Neural cell (in vitro differentiated cells): ENCODE measurements around the gene ASB8.

Experiments
- EP300 ChIP-seq: fragments of 450-650 bp; conservative IDR thresholded peaks from 2 replicates; pipeline ENCODE4 v1.6.1; 2014; ENCODE audit warnings: antibody characterized with exemption, mild to moderate bottlenecking, moderate library complexity; ENCODE audit not compliant: poor library complexity, severe bottlenecking
- EZH2 ChIP-seq: fragments of 200-600, 300-800 bp; shearing (Covaris generic), sonication (generic); IDR thresholded peaks from 2 replicates; pipeline ENCODE4 v1.6.1; 2014; ENCODE audit warnings: antibody characterized with exemption, low read length, borderline replicate concordance, mild to moderate bottlenecking; ENCODE audit not compliant: insufficient read depth, poor library complexity, severe bottlenecking
- POLR2AphosphoS5 ChIP-seq: IDR thresholded peaks from 2 replicates; pipeline ENCODE4 v1.6.1; 2012
- RAD21 ChIP-seq: fragments of 450-650 bp; conservative IDR thresholded peaks from 2 replicates; pipeline ENCODE4 v1.6.1; 2014; ENCODE audit warnings: antibody characterized with exemption, mild to moderate bottlenecking, moderate library complexity
- TAF1 ChIP-seq: IDR thresholded peaks from 2 replicates; pipeline ENCODE4 v1.6.1; 2012; ENCODE audit warnings: low read depth
- TF ChIP-seq, protein P1 (sequence below): IDR thresholded peaks from 2 replicates; pipeline ENCODE4 v1.6.1; 2012; ENCODE audit warnings: borderline replicate concordance
- TF ChIP-seq, protein P2 (sequence below): fragments of 450-650 bp; IDR thresholded peaks from 2 replicates; pipeline ENCODE4 v1.5.1; 2014; ENCODE audit warnings: antibody characterized with exemption, mild to moderate bottlenecking, moderate library complexity; ENCODE audit not compliant: poor library complexity, severe bottlenecking

DNA sequence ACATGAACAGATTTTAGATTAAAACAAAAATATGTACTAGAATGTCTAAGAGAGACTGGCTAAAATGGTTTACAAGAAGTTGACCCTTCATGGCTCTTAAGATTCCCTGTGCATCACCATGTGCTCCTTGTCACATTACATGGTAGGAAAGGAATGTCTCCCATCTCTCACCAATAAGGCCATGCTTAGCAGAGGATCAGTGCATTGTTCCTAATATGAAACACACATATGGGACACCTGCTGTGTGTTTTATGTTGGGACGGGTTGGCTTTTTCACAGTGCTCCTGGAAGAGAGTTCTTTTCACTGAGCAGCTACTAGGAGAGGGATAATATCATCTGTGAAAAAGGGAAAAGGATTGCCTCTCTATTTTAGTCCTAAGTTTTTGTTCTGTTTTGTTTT is 28.5 kb downstream of the ASB8 start:
- TF ChIP-seq, protein P1, sequence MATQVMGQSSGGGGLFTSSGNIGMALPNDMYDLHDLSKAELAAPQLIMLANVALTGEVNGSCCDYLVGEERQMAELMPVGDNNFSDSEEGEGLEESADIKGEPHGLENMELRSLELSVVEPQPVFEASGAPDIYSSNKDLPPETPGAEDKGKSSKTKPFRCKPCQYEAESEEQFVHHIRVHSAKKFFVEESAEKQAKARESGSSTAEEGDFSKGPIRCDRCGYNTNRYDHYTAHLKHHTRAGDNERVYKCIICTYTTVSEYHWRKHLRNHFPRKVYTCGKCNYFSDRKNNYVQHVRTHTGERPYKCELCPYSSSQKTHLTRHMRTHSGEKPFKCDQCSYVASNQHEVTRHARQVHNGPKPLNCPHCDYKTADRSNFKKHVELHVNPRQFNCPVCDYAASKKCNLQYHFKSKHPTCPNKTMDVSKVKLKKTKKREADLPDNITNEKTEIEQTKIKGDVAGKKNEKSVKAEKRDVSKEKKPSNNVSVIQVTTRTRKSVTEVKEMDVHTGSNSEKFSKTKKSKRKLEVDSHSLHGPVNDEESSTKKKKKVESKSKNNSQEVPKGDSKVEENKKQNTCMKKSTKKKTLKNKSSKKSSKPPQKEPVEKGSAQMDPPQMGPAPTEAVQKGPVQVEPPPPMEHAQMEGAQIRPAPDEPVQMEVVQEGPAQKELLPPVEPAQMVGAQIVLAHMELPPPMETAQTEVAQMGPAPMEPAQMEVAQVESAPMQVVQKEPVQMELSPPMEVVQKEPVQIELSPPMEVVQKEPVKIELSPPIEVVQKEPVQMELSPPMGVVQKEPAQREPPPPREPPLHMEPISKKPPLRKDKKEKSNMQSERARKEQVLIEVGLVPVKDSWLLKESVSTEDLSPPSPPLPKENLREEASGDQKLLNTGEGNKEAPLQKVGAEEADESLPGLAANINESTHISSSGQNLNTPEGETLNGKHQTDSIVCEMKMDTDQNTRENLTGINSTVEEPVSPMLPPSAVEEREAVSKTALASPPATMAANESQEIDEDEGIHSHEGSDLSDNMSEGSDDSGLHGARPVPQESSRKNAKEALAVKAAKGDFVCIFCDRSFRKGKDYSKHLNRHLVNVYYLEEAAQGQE, result no peak
- TF ChIP-seq, protein P2, sequence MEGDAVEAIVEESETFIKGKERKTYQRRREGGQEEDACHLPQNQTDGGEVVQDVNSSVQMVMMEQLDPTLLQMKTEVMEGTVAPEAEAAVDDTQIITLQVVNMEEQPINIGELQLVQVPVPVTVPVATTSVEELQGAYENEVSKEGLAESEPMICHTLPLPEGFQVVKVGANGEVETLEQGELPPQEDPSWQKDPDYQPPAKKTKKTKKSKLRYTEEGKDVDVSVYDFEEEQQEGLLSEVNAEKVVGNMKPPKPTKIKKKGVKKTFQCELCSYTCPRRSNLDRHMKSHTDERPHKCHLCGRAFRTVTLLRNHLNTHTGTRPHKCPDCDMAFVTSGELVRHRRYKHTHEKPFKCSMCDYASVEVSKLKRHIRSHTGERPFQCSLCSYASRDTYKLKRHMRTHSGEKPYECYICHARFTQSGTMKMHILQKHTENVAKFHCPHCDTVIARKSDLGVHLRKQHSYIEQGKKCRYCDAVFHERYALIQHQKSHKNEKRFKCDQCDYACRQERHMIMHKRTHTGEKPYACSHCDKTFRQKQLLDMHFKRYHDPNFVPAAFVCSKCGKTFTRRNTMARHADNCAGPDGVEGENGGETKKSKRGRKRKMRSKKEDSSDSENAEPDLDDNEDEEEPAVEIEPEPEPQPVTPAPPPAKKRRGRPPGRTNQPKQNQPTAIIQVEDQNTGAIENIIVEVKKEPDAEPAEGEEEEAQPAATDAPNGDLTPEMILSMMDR, result no peak
- TF ChIP-seq POLR2AphosphoS5, result no peak
- TF ChIP-seq EP300, result no peak
- no peak for TF ChIP-seq EZH2
- no peak for TF ChIP-seq TAF1
- TF ChIP-seq RAD21, result no peak
